ENCODE results near the gene RPUSD4.

DNA sequence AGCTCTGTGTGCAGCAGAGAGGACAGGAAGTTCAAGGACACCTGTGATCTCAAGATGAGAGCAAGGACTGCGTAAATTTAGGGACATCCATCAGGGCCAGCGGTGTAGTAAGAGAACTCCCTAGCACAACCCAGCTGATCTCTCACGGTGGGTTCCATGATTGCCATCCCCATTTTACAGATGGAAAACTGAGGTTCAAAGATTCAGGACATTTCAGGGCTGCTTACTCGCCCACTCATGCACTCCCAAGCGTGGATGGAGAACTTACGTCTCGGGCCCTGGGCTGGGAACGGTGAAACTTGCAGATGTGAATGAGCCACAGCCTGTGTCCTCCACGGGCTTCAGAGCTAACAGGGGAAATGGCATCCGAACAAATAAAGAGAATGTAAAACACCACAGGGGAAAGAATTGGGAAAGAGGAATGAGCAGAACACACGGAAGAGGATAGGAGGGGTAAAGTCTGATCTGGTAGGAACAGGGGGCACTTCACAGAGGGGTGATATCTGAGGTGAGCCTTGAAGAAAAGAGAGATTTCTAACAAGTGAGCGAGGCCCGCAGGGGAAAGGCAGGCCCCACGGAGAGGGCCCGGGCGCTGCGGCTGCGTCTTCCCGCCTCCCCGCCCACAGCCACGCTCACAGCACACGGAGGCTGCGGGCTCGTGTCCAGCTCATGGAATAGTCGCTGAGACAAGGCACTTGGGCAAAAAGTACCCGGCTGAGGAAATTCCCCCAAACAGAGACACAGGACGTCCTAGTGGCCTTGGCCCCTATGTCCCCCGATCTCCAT, 55.9 kb downstream of the RPUSD4 start:
- TF ChIP-seq POLR2A (IDR thresholded peaks at IDR 0.05; ENCODE audit: low read length) = no peak
- no peak for TF ChIP-seq GATA1 (IDR thresholded peaks at IDR 0.05; ENCODE audit: low read depth, low read length)
